22Rv1 (cell line): ENCODE results near the gene NRROS.

Source experiments
- ZFX ChIP-seq: fragments of 450-650 bp; IDR thresholded peaks from 2 replicates; pipeline ENCODE4 v1.6.1; 2017; ENCODE audit warnings: antibody characterized with exemption, borderline replicate concordance
- TF ChIP-seq, protein P1 (sequence below): fragments of 450-650 bp; IDR thresholded peaks from 2 replicates; pipeline ENCODE4 v1.5.1; 2017; ENCODE audit warnings: mild to moderate bottlenecking

GRCh38 chr3:196609343-196609775, 30.1 kb upstream of the NRROS start:
- TF ChIP-seq, protein P1, sequence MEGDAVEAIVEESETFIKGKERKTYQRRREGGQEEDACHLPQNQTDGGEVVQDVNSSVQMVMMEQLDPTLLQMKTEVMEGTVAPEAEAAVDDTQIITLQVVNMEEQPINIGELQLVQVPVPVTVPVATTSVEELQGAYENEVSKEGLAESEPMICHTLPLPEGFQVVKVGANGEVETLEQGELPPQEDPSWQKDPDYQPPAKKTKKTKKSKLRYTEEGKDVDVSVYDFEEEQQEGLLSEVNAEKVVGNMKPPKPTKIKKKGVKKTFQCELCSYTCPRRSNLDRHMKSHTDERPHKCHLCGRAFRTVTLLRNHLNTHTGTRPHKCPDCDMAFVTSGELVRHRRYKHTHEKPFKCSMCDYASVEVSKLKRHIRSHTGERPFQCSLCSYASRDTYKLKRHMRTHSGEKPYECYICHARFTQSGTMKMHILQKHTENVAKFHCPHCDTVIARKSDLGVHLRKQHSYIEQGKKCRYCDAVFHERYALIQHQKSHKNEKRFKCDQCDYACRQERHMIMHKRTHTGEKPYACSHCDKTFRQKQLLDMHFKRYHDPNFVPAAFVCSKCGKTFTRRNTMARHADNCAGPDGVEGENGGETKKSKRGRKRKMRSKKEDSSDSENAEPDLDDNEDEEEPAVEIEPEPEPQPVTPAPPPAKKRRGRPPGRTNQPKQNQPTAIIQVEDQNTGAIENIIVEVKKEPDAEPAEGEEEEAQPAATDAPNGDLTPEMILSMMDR, result peak; percentile 84
- TF ChIP-seq ZFX, result no peak
